Neutrophil (primary cell): ENCODE data around the gene SUCLA2.

Experiments used
- H3K27ac ChIP-seq: fragments of 200-600 bp; sonication (generic); 2 replicates; pipeline ENCODE4 v1.5.1; 2016; ENCODE audit warnings: mild to moderate bottlenecking, moderate library complexity
- H3K27me3 ChIP-seq: fragments of 200-600 bp; sonication (generic); 2 replicates; pipeline ENCODE4 v1.6.0; 2016; ENCODE audit warnings: mild to moderate bottlenecking
- H3K36me3 ChIP-seq: fragments of 200-600 bp; sonication (generic); 2 replicates; pipeline ENCODE4 v1.5.1; 2017
- H3K4me1 ChIP-seq, 2 experiments: fragments of 200-600 bp in 1 of 2; sonication (generic) in 1 of 2; 1 replicate in 1 of 2; 2 replicates in 1 of 2; pipeline versions ENCODE4 v1.5.1 to v1.6.1; 2013 to 2016; ENCODE audit warnings: low read depth in 1 of 2, low read length in 1 of 2, mild to moderate bottlenecking in 1 of 2, moderate library complexity in 1 of 2; ENCODE audit not compliant: control insufficient read depth in 1 of 2, insufficient read depth in 1 of 2
- H3K4me3 ChIP-seq, 2 experiments: fragments of 200-600 bp in 1 of 2; sonication (generic) in 1 of 2; 1 replicate in 1 of 2; 2 replicates in 1 of 2; pipeline ENCODE4 v1.5.1; 2013 to 2016; ENCODE audit warnings: low read depth in 1 of 2, low read length in 1 of 2, mild to moderate bottlenecking in 1 of 2, moderate library complexity in 1 of 2
- H3K9me3 ChIP-seq: fragments of 200-600 bp; sonication (generic); 2 replicates; pipeline ENCODE4 v1.5.1; 2016
- CTCF ChIP-seq: fragments of 200-600 bp; sonication (generic); IDR thresholded peaks from 2 replicates; pipeline ENCODE4 v1.5.1; 2016; ENCODE audit warnings: antibody characterized with exemption

The SUCLA2 gene

GRCh38 chr13:48040049-48040448 lies 39.0 kb upstream of the SUCLA2 start:
- TF ChIP-seq CTCF: no peak
- no peak overlapping the region for H3K4me3 ChIP-seq
- no peaks in the 10 kb centered on the region for H3K27me3 ChIP-seq
- H3K27ac ChIP-seq: no peak overlapping the region
- H3K36me3 ChIP-seq: no peaks in the 10 kb centered on the region
- peaks cover 15 to 17% of the 10 kb centered on the region in 2 experiments for H3K4me1 ChIP-seq
- H3K9me3 ChIP-seq: no peaks in the 10 kb centered on the region

- peak overlapping the region in 1 of 2 experiments; percentile 91 for H3K4me3 ChIP-seq
- H3K4me1 ChIP-seq: peaks cover 15 to 17% of the 10 kb centered on the region in 2 experiments
- no peaks in the 10 kb centered on the region for H3K9me3 ChIP-seq
- H3K27me3 ChIP-seq: no peaks in the 10 kb centered on the region
- no peak for TF ChIP-seq CTCF
- no peaks in the 10 kb centered on the region for H3K36me3 ChIP-seq
- H3K27ac ChIP-seq: no peak overlapping the region
Measured at GRCh38 chr13:48038761-48039160, 37.7 kb upstream of the SUCLA2 start.

GRCh38 chr13:48037346-48038173 lies 36.5 kb upstream of the SUCLA2 start, which contains the start of gene NUDT15:
NUDT15 (plus strand) TSS chr13:48037726; CDS start chr13:48037747, 21 bp downstream.
- Histone ChIP-seq H3K36me3 (no peaks in the 10 kb centered on the region), H3K27me3 (no peaks in the 10 kb centered on the region), H3K4me1 (peaks cover 15 to 17% of the 10 kb centered on the region in 2 experiments), H3K9me3 (peaks cover 1% of the 10 kb centered on the region), H3K27ac (peak within 1 kb of the TSS; percentile 91), H3K4me3 (peak within 1 kb of the TSS; percentile 88 to 91)
- TF ChIP-seq CTCF: peak; percentile 97

- Histone ChIP-seq H3K36me3 (no peaks in the 10 kb centered on the region), H3K27me3 (no peaks in the 10 kb centered on the region), H3K9me3 (peaks cover 11% of the 10 kb centered on the region), H3K27ac (no peak overlapping the region), H3K4me3 (no peak overlapping the region), H3K4me1 (no peaks in the 10 kb centered on the region)
- no peak for TF ChIP-seq CTCF
Measured at GRCh38 chr13:48029859-48030258, 28.8 kb upstream of the SUCLA2 start.

- no peak for TF ChIP-seq CTCF
- no peak overlapping the region for H3K27ac ChIP-seq
- H3K4me3 ChIP-seq: no peak overlapping the region
Measured at GRCh38 chr13:48028066-48028465, 27.0 kb upstream of the SUCLA2 start.

More at GRCh38 chr13:48028066-48028465, 27.0 kb upstream of the SUCLA2 start:
- H3K36me3 ChIP-seq: no peaks in the 10 kb centered on the region
- H3K9me3 ChIP-seq: peaks cover 11% of the 10 kb centered on the region
- H3K27me3 ChIP-seq: no peaks in the 10 kb centered on the region
- H3K4me1 ChIP-seq: no peaks in the 10 kb centered on the region
